ENCODE data around the gene YPEL4.

Gene YPEL4

DNA sequence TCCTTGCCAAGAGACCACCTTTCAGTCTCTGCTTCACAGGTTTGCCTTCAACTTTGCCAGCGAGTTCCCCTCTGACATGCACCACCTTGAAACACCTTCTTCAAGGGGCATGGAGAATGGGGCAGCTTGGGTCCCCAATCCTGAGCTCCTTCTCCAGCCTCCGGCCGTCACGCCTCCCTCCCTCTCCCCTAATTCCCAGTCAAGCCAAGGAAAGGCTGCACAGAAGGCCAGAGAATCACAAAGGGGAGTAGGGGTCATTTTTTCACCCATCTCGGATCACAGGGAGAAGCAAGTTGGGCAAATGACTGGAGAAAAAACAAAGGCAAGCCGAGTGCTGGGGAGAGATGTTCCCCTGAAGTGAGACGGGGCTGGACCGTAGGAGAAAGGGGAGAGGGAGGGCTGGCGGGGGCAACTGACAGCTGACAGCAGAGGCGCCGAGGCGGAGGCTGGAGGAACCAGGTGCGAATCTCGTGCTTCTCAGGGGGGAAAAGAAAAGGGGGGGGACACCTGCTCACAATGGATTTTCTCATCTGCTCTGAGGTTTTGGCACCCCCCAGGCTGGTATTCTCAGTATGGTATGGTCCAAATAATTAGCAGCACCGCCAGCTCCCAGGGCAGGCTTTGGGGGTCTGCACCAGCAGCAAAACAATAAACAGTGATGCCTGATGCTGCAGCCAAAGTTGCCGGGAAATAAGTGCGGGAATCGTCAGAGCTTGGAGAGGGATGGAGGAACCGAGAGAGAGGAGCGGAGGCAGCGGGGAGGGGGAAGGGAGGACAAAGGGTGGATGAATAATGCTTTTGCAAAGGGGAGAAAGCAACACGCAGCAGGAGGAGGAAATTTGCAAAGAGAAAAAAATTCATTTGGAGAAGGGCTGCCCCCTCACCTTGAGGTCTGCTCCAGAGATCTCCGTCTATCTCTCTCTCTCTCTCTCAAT is 644 bp downstream of the YPEL4 start:
- ATAC-seq: no peak

- ATAC-seq: no peak
Observed at GRCh38 chr11:57647960-57648800, 1.5 kb downstream of the YPEL4 start.

GRCh38 chr11:57647372-57647771 is 2.3 kb downstream of the YPEL4 start:
- no peak for ATAC-seq

DNA sequence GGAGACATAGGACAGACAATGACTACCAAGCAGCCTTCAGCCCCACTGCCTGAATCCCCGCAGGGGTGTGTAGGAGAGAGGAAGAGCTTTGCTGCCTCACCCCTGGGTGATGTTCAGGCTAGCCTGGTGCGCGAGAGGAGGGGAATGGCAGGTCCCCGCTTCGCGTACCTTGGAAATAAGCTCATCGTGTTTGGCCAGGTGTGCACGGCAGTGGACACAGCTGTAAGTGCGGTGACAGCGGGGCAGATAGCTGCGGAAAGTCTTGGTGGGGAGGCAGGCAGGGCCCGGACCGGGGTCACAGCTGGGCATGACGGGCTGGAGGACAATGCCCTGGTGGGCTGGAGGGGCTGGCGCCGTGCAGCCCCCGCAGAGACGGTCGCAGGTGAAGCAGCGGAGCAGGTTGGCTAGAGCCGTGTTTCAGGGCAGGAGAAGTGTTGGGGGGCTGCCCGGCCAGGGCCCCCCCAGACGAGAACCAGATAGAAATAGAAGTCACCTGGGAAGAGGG is 2.9 kb downstream of the YPEL4 start:
- no peak for ATAC-seq

GRCh38 chr11:57646194-57646798 is 3.4 kb downstream of the YPEL4 start:
- no peak for ATAC-seq

DNA sequence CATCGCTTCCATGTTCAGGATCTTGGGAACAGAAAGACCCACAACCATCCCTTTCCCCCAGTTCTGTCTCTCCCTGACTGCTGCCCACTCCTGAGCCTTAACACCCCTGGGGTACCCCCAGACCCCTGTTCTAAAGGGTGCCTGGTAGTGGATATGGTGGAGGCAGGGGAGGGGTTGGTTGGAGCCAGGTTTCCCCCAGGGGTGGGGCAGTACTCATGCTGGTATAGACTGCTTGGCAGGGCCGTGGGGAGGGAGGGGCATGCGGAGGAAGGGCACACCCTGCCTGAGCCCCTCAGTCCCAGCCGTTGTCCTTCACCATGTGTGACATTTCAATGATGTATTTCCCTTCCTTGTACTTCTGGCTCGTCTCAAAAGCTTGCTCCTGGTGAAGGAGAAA is 4.0 kb downstream of the YPEL4 start:
- no peak for ATAC-seq

GRCh38 chr11:57644748-57645688 is 4.7 kb downstream of the YPEL4 start:
- peak; percentile 85 to 87 for ATAC-seq

GRCh38 chr11:57643802-57644201 is 5.9 kb downstream of the YPEL4 start:
- no peak for ATAC-seq

GRCh38 chr11:57641011-57641807 is 8.5 kb downstream of the YPEL4 start:
- peak in 1 of 2 donors; percentile 24 for ATAC-seq

DNA sequence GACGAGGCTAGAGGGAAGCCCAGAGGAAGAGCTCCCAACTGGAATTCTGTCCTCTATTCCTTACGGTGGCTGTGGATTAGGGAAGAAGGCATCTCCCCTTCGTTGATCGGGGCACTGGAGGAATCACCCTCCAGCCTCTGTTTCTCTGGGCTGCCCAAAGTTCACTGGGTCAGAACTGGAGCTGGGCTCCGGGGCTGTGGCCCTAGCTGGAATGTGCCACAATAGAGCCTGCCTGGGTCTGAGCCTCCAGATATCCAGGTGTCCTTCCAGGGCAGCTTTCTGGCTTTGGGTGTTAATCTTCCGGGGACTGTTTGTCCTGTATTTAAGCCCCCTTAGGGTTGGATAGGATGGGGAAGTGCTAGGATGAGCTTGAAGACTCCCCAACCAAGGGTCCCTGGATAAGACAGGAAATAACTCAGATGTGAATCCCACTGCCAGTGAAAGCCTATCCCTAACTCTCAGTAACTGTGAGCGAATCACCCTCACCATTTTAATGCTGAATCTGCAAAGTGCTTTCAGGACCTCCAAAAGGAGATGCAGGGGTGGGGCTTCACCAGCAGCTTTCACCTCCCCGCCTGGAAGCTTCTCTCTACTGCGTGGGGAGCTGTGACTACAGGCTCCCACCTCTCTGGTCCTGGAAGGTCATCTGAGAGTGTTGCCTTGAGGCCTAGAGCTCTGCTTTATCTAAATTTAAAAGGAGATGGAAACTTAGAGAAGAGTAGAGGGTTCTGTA is 9.5 kb downstream of the YPEL4 start:
- ATAC-seq: no peak

DNA sequence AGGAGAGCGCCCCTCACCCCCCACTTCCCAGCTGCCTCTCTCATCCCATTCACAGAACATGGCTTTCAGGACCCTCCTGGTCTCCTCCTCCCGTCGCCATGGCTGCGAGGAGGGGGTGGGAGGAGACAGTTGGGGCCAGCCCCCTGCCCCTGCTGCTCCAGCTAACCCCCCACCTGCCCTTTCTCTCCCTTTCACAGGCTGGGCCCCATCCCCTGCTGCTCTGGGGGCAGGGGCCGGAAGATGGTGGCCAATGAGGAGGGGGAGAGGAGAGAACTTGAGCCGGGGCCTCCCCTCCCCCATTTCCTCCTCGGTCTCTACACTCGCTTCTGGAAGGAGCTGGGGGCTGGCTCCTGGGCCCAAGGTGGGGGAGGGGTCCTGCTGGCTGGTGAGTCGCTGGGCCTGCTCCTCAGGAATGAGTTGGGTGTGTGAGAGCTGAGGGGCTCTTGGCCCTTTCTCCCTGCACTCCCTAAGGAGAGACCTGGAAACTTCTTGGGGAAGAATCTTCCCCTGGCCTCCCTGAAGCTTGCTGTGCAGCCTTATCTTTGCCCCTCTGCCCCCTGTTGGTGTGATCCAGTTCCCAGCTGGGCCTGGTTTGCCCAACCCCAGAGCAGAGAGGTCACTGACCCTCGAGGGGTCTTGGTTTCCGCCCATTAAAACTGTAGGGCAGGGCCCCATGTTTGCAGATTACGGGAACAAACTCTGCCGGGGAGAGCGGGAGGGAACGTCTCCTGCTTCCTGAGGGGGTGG is 10.2 kb downstream of the YPEL4 start:
- ATAC-seq: no peak

DNA sequence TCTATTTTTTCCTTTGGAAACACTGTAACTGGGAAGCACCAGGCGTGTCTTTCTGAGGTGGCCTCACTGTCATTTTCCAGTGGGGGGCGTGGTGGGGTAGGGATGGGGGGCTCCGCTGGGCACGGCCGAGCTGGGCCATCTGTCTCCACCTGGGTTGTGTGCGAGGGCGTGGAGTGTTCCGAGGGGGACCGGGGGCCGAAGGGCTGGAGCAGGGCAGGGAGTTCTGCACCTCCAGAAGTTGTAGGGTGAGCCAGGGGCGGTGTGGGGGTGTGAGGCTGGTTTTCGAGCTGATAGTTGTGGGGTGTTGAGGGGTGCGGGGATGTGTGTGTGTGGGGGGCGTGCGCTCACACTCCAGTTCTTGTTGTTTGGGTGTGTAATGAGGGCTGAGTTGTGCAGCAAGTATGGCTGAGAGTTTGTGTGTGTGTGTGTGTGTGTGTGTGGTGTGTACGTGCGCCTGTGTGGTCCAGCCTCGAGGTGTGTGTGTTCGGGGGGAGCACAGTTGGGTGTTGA is 10.8 kb downstream of the YPEL4 start:
- peak in 1 of 2 donors; percentile 18 for ATAC-seq

GRCh38 chr11:57638005-57638781 is 11.5 kb downstream of the YPEL4 start:
- ATAC-seq: peak; percentile 28 to 36

- ATAC-seq: no peak
Observed at GRCh38 chr11:57637626-57638004, 12.1 kb downstream of the YPEL4 start.

DNA sequence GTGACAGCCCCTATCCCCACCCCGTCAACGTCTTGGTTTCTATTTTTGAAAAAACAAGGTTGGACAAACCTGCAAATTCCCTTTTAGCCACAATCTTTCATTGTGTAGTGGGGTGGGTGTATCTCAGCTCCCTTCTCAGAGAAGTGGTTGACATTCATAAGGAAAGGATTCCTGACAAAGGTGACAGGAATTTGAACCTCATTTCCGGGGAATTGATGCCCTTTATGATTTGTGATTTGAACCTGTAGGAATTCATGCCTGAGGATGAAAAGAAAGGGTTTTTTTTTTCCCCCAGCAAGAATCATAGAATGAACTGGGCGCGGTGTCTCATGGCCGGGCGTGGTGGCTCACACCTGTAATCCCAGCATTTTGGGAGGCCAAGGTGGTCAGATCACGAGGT is 14.5 kb downstream of the YPEL4 start:
- no peak for ATAC-seq

DNA sequence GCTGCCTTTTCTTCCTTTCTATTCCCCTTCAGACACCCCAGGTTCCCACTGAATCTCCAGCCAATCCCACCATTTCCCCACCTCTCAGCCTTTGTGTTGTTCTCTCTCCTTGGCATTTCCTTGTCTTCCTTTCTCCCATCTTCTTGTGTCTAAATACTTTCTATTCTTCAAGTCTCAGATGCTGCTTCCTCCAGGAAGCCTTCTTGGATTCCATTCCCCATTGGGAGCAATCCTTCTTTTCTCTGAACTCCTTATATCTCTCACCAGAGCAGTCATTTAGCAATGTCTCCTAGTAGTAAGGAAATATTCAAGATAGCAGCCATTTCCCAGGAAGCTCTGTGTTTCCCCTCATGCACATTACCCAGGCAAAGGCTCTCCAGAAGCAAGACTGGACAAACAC is 15.4 kb downstream of the YPEL4 start:
- no peak for ATAC-seq

- ATAC-seq: no peak
Observed at GRCh38 chr11:57633394-57634070, 16.2 kb downstream of the YPEL4 start.

DNA sequence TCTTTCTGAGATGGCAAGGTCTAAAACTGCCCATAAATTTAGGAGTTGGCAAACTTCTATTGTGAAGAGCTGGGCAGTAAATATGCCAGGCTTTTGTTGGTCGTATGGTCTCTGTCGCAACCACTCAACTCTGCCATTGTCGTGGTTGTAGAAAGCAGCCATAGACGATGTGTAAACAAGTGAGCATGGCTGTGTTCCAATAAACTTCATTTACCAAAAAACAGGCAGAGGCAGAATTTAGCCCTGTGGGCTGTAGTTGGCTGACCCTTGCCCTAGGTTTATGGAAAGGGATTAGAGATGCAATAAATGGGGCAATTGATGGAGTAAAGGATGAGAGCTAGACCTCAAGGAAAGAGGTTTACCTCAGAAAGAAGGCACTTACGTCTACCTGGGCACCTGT is 17.6 kb downstream of the YPEL4 start:
- no peak for ATAC-seq
